Effector memory CD8-positive, alpha-beta T cell (primary cell): ENCODE measurements around the gene RASGRF2.
"Not testable (repeated sequence)": the region's sequence is repeated elsewhere in the genome, so short reads cannot be mapped to it uniquely, and the experiment has no call there.

Source experiments
- ATAC-seq: fragments of 150-1000 bp; cut with Tn5 transposase; replicated peaks from 2 replicates; pipeline ENCODE4 v1.10.0; 2021; ENCODE audit warnings: mild to moderate bottlenecking, moderate library complexity
- DNase-seq, 3 experiments: peaks; one replicate each; pipeline ENCODE4 v3.0.0; 2021
- H3K27ac Mint-ChIP-seq, 2 donors: one replicate each; pipeline ENCODE4 v1.8.0; 2022; ENCODE audit warnings: mild to moderate bottlenecking in 2 of 2, mixed read lengths in 2 of 2, moderate library complexity in 2 of 2
- H3K27me3 Mint-ChIP-seq, 2 donors: one replicate each; pipeline ENCODE4 v1.8.0; 2022; ENCODE audit warnings: mixed read lengths in 2 of 2
- H3K36me3 Mint-ChIP-seq: one replicate; pipeline ENCODE4 v1.8.0; 2022; ENCODE audit warnings: mild to moderate bottlenecking, moderate library complexity, mixed read lengths; ENCODE audit not compliant: insufficient read depth
- H3K4me1 Mint-ChIP-seq, 2 donors: one replicate each; pipeline ENCODE4 v1.8.0; 2022; ENCODE audit warnings: low read depth in 2 of 2, mixed read lengths in 2 of 2
- H3K4me3 Mint-ChIP-seq, 2 donors: one replicate each; pipeline ENCODE4 v1.8.0; 2022; ENCODE audit warnings: mild to moderate bottlenecking in 2 of 2, mixed read lengths in 2 of 2, moderate library complexity in 2 of 2
- H3K9me3 Mint-ChIP-seq, 2 donors: one replicate each; pipeline ENCODE4 v1.8.0; 2022; ENCODE audit warnings: mixed read lengths in 2 of 2

Gene RASGRF2

GRCh38 chr5:81021951-81022687 is 62.0 kb downstream of the RASGRF2 start:
- ATAC-seq (peak; percentile 24), DNase-seq (no peak)
- H3K27ac Mint-ChIP-seq: peak overlapping the region in 1 of 2 donors; percentile 38
- H3K4me1 Mint-ChIP-seq: peaks cover 25 to 61% of the 10 kb centered on the region in 2 donors
- no peaks in the 10 kb centered on the region for H3K9me3 Mint-ChIP-seq
- H3K36me3 Mint-ChIP-seq: peaks cover 3% of the 10 kb centered on the region
- H3K4me3 Mint-ChIP-seq: peak overlapping the region in 1 of 2 donors; percentile 26
- H3K27me3 Mint-ChIP-seq: peaks cover 0 to 7% of the 10 kb centered on the region in 2 donors

DNA sequence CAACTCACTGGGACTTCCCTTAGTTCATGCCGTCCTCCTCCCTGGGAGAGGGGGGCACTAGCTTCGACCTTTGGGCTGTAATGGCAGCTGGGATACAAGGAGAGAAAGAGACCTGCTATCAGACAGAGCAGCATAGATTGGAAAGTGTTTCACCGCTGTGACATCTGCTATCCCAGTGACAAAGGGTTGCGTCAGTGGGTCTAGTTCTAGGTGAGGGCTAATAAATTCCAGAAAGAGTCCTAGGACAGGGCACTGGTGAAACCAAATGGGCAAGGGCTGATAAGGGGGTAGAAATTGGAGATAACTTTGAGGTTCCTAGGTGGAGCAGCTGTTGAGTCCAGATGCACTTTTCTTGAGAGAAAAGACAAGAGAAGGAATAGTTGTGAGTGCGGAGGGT is 62.5 kb downstream of the RASGRF2 start:
- no peak for DNase-seq
- Mint-ChIP-seq H3K4me3 (peak overlapping the region in 1 of 2 donors; percentile 26), H3K36me3 (peaks cover 3% of the 10 kb centered on the region), H3K27me3 (peaks cover 0 to 7% of the 10 kb centered on the region in 2 donors), H3K4me1 (peaks cover 25 to 57% of the 10 kb centered on the region in 2 donors), H3K27ac (no peak overlapping the region), H3K9me3 (no peaks in the 10 kb centered on the region)
- no peak for ATAC-seq

DNA sequence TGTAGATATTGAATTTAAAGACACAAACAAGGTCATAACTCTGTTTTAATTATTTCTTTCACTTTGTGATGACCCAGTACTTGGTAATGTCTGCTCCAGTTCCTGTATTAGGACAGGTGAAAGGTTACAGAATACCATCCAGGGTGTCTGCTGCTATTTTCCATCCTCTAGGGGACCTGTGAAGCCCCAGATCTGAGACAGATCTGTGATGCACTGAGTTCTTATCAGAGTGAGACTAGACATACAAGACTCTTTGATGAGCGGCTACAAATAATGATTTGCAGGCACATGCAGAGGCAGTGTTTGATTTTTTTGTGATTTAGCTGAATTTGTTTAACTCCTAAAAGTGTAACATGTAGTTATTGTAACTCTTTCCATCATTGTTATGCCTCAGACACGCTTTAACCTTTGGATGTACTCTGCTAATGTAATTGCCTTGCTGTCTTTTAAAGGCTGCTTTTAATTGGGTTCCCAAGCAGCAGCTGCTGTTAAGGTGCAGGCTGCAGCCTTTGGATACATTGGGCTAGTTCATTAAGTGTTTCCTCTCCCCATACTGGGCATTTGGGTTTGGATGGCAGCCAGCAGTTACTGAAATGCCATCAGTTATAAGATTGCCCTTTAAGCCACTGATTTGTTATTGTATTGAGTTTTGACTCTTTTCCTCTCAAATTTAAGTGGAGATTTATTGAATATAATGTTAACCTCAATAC is 63.3 kb downstream of the RASGRF2 start:
- peaks cover 3% of the 10 kb centered on the region for H3K36me3 Mint-ChIP-seq
- ATAC-seq: peak; percentile 29
- H3K4me3 Mint-ChIP-seq: no peak overlapping the region
- peaks cover 0 to 7% of the 10 kb centered on the region in 2 donors for H3K27me3 Mint-ChIP-seq
- no peak overlapping the region for H3K27ac Mint-ChIP-seq
- H3K4me1 Mint-ChIP-seq: peaks cover 21 to 51% of the 10 kb centered on the region in 2 donors
- no peaks in the 10 kb centered on the region for H3K9me3 Mint-ChIP-seq
- no peak for DNase-seq

DNA sequence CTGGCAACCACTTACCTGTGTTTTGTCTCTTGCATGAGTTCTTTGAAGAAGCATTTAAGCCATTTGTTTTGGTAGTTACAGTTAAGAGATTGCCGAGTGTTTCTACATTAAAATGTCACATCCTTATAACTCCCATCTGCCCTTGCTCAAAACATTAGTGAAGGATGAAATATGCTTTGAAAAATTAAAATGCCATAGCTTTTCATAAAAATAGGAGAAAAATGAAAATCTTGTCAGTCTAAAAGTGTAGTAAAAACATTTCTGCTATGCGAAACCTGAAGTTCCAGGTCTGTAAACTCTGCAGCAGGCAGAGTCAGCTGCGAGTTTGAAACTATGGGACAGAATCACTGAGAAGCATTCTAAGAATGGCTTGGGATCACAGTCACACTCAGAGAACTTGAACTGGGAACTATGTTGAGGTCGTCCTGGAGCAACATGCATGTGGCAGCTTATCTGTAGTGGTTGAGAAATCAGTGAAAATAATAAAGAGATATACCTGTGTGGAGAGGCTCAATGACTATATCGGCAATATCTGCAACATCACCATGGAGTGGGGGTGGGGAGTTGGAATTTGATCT is 67.4 kb downstream of the RASGRF2 start:
- Mint-ChIP-seq H3K4me3 (no peak overlapping the region), H3K4me1 (peaks cover 8 to 18% of the 10 kb centered on the region in 2 donors), H3K9me3 (no peaks in the 10 kb centered on the region), H3K27ac (no peak overlapping the region), H3K36me3 (no peaks in the 10 kb centered on the region), H3K27me3 (peaks cover 0 to 19% of the 10 kb centered on the region in 2 donors)
- ATAC-seq (no peak), DNase-seq (no peak)

DNA sequence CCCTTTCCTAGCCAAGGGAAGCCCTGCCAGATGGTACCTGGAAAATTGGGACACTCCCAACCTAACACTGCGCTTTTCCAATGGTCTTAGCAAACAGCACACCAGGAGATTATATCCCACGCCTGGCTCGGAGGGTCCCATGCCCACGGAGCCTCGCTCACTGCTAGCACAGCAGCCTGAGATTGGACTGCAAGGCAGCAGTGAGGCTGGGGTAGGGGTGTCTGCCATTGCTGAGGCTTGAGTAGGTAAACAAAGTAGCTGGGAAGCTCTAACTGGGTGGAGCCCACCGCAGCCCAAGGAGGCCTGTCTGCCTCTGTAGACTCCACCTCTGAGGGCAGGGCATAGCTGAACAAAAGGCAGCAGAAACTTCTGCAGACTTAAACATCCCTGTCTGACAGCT is 68.7 kb downstream of the RASGRF2 start:
- H3K27me3 Mint-ChIP-seq: peaks cover 0 to 19% of the 10 kb centered on the region in 2 donors
- H3K4me1 Mint-ChIP-seq: peaks cover 5 to 11% of the 10 kb centered on the region in 2 donors
- not testable (repeated sequence) for DNase-seq, H3K9me3 Mint-ChIP-seq, H3K36me3 Mint-ChIP-seq, H3K27ac Mint-ChIP-seq, ATAC-seq, H3K4me3 Mint-ChIP-seq

- Mint-ChIP-seq H3K27ac (peak overlapping the region in 1 of 2 donors; percentile 3), H3K27me3 (peaks cover 0 to 19% of the 10 kb centered on the region in 2 donors)
- not testable (repeated sequence) for H3K4me1 Mint-ChIP-seq, H3K9me3 Mint-ChIP-seq, H3K4me3 Mint-ChIP-seq, H3K36me3 Mint-ChIP-seq, DNase-seq, ATAC-seq
These were observed 69.6 kb downstream of the RASGRF2 start for GRCh38 chr5:81029736-81030135.

DNA sequence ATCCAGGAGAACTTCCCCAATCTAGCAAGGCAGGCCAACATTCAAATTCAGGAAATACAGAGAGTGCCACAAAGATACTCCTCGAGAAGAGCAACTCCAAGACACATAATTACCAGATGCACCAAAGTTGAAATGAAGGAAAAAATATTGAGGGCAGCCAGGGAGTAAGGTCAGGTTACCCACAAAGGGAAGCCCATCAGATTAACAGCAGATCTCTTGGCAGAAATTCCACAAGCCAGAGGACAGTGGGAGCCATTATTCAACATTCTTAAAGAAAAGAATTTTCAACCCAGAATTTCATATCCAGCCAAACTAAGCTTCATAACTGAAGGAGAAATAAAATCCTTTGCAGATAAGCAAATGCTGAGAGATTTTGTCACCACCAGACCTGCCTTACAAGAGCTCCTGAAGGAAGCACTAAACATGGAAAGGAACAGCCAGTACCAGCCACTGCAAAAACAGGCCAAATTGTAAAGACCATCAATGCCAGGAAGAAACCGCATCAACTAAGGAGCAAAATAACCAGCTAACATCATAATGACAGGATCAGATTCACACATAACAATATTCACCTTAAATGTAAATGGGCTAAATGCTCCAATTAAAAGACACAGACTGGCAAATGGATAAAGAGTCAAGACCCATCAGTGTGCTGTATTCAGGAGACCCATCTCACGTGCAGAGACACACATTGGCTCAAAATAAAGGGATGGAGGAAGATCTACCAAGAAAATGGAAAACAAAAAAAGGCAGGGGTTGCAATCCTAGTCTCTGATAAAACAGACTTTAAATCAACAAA is 70.3 kb downstream of the RASGRF2 start:
- not testable (repeated sequence) for H3K36me3 Mint-ChIP-seq, H3K4me1 Mint-ChIP-seq, H3K9me3 Mint-ChIP-seq, H3K4me3 Mint-ChIP-seq, ATAC-seq, DNase-seq
- Mint-ChIP-seq H3K27ac (peak overlapping the region in 1 of 2 donors; percentile 3), H3K27me3 (peaks cover 0 to 19% of the 10 kb centered on the region in 2 donors)

GRCh38 chr5:81035522-81035921 is 75.4 kb downstream of the RASGRF2 start:
- peaks cover 3 to 6% of the 10 kb centered on the region in 2 donors for H3K9me3 Mint-ChIP-seq
- no peak overlapping the region for H3K4me3 Mint-ChIP-seq
- peaks cover 0 to 11% of the 10 kb centered on the region in 2 donors for H3K27me3 Mint-ChIP-seq
- DNase-seq (no peak), ATAC-seq (no peak)
- no peak overlapping the region for H3K27ac Mint-ChIP-seq
- H3K4me1 Mint-ChIP-seq: peaks cover 3 to 4% of the 10 kb centered on the region in 2 donors
- no peaks in the 10 kb centered on the region for H3K36me3 Mint-ChIP-seq

GRCh38 chr5:81038495-81038894 is 78.3 kb downstream of the RASGRF2 start:
- ATAC-seq: no peak
- Mint-ChIP-seq H3K27ac (no peak overlapping the region), H3K27me3 (no peaks in the 10 kb centered on the region), H3K36me3 (no peaks in the 10 kb centered on the region), H3K9me3 (peaks cover 3 to 6% of the 10 kb centered on the region in 2 donors), H3K4me1 (peaks cover 4 to 11% of the 10 kb centered on the region in 2 donors), H3K4me3 (no peak overlapping the region)
- DNase-seq: no peak

DNA sequence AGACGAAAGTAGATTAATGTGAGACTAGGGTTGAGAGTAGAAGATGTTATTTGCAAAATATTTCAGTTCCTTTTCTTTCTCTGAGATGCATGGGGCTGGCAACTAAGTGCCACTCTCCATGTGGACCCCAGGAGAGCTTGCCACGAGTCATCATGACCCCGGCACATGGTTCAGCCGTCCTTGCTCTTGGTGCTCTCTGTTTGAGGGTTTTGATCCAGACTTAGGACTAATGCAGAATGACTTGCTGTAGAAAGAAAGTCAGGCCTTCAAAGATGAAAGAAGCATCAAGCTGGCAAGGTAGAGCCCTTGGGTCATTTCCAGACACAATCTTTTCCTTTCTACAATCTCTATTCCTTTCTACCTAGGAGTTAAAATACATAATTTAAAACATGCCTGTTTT is 84.7 kb downstream of the RASGRF2 start:
- Mint-ChIP-seq H3K9me3 (no peaks in the 10 kb centered on the region), H3K4me1 (peaks cover 0 to 16% of the 10 kb centered on the region in 2 donors), H3K27ac (no peak overlapping the region), H3K36me3 (no peaks in the 10 kb centered on the region), H3K27me3 (no peaks in the 10 kb centered on the region), H3K4me3 (no peak overlapping the region)
- ATAC-seq (no peak), DNase-seq (no peak)

DNA sequence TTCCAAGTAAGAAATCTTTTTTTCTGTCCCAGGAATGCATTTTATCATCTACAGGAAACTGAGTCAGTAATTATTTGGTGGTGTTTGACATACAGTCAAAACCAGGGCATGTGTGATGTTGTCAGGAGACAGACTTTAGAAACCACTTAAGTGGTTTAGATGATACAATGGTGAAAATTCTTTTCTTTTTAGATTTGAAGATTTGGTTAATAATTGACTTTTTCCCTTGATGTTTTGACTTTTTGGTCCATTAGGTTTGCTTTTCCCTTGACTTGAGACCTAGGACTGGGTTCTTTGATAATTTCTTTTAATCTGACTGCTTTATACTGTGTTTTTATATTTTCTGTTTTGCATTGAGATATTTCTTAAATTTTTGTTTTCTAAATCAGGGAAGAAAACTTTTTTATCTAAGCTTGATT is 85.2 kb downstream of the RASGRF2 start:
- H3K4me3 Mint-ChIP-seq: no peak overlapping the region
- peaks cover 0 to 16% of the 10 kb centered on the region in 2 donors for H3K4me1 Mint-ChIP-seq
- peak overlapping the region in 1 of 2 donors; percentile 32 for H3K27ac Mint-ChIP-seq
- no peaks in the 10 kb centered on the region for H3K36me3 Mint-ChIP-seq
- DNase-seq (no peak), ATAC-seq (no peak)
- H3K27me3 Mint-ChIP-seq: no peaks in the 10 kb centered on the region
- H3K9me3 Mint-ChIP-seq: no peaks in the 10 kb centered on the region

DNA sequence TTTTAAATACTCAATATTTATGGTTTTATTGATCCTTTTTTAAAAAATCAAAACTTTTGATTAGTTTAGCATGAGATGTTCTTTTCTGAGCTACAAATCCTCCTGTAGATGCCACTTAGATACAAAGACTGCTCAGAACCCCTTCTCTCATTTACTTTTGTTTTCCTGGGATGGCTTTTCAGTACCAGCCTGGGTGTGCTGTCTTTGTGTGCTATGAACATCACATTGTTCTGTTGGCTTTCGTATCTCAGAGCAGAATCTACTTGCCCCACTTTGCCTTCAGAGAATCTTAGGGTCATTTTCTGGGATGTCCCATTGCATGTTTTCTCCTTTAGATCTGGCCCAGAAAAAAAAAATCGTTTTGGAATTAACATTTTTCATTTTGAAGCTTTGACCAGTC is 85.9 kb downstream of the RASGRF2 start:
- DNase-seq: no peak
- H3K4me3 Mint-ChIP-seq: no peak overlapping the region
- no peak for ATAC-seq
- H3K9me3 Mint-ChIP-seq: no peaks in the 10 kb centered on the region
- H3K27me3 Mint-ChIP-seq: no peaks in the 10 kb centered on the region
- H3K27ac Mint-ChIP-seq: no peak overlapping the region
- H3K36me3 Mint-ChIP-seq: no peaks in the 10 kb centered on the region
- peaks cover 0 to 13% of the 10 kb centered on the region in 2 donors for H3K4me1 Mint-ChIP-seq

DNA sequence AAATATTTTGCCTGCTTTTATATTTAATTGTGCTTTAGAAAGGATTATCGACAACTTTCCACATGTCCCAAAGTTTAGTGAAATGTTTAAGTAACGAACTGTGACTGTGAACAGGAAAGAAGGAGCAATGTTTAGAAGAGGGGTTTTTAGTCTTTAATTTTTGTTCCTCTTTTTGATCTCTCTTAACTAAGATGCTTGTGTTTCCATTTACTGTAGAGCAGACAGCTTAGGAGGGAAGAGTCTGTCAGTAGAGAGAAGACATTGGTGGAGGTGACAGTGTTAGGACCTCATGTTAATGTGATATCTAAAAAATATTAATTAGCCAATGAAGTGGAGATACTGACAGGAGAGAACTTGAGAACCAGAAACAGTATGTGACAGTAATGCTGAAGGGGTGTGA is 92.2 kb downstream of the RASGRF2 start:
- ATAC-seq (no peak), DNase-seq (no peak)
- Mint-ChIP-seq H3K27ac (peak overlapping the region in 1 of 2 donors; percentile 8), H3K9me3 (peaks cover 0 to 2% of the 10 kb centered on the region in 2 donors), H3K36me3 (no peaks in the 10 kb centered on the region), H3K4me3 (no peak overlapping the region), H3K27me3 (no peaks in the 10 kb centered on the region), H3K4me1 (peaks cover 5 to 15% of the 10 kb centered on the region in 2 donors)
